ENCODE results near the gene IGF1R.

GRCh38 chr15:98953968-98954367 lies 305.6 kb downstream of the IGF1R start:
- TF ChIP-seq POLR2A (IDR thresholded peaks at IDR 0.05) = no peak
- no peak for TF ChIP-seq CTCF (IDR thresholded peaks at IDR 0.05)
